Hindlimb muscle (tissue), 1 donor: ENCODE results near the gene LBX2. TPM values are rescaled to one million over a fixed set of nuclear protein-coding genes. Genes with fewer than 3 reads are reported as not detected.
A peak's percentile ranks its signal among the peaks of the same experiment; 100 is the strongest.
"Not testable (repeated sequence)": the region's sequence is repeated elsewhere in the genome, so short reads cannot be mapped to it uniquely, and the experiment has no call there.

Experiments used
- DNase-seq: peaks from one replicate; pipeline ENCODE4 v3.0.0-alpha.2; 2013
- polyA plus RNA-seq: library from polyadenylated mRNA; unstranded; fragments of 120-200 nt; gene quantifications from one replicate; pipeline ENCODE4 v1.2.1, GENCODE V29; 2013; ENCODE audit not compliant: insufficient read length

The LBX2 gene
- polyA plus RNA-seq, 1 donor, result 0.52 TPM

- DNase-seq, result peak; percentile 96
Measured at GRCh38 chr2:74482801-74483674, 16.4 kb downstream of the LBX2 start, which contains the start of the genes CCDC142 and TTC31. Gene CCDC142, minus strand, starts transcription at chr2:74482998. Its CDS starts 161 bp downstream, at chr2:74482837. Gene TTC31, plus strand, starts transcription at chr2:74483081. Its CDS starts 15 bp downstream, at chr2:74483096.

GRCh38 chr2:74481961-74482800 is 17.2 kb downstream of the LBX2 start:
- no peak for DNase-seq

DNA sequence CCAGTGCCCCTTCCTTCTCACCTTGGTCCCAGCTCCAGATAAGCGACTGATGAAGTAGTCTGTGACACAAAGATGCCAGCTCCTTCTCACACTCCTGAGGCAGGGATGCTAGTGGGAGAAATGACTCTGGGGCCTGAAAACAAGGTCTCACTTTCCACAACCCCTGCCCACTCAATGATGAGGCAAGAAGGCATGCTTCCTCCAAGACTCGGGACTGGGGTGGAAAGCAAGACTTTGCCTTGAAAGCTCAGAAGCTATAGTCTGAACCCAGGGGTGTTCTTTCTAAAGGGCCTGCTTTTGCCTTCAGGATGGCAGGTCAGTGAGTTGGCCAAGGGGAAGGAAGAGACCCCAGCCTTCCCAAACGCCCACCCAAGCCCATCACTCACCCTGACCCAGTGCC is 18.0 kb downstream of the LBX2 start:
- no peak for DNase-seq

- DNase-seq, result no peak
Measured at GRCh38 chr2:74474899-74475298, 24.5 kb downstream of the LBX2 start.

DNA sequence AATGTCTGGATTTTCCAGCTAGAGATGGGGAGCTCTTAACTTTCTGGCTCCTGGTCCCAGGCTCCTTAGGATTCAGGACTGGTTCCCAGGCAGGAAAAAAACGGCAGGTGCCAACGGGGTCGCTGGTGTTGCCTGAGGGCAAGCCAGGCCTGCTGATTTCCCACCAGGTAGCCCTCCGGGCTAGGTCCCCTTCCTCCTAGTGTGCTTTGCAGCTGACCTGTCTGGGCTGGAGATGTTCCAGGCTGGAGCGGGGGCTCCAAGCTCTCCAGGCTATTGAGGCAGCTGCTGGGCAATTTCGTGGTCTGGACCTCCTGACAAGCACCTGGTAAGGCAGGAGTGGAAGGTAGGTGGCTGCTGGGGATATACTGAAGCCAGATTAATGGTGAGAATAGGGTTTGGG is 24.9 kb downstream of the LBX2 start:
- no peak for DNase-seq

DNA sequence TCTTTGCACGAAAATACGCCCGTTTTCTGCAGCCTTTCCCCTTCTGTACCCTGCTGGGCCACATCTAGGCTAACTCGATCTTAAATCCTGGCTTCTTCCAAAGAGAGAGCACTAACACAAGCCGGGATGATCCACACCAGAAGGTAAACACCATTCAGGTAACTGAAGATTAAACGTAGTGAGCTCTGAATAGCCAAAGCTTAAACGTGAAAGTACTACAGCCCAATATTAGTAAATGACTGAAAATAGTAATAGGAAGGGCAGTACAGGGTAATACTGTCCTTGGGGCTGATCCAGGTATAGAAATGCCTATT is 26.5 kb downstream of the LBX2 start:
- no peak for DNase-seq

GRCh38 chr2:74472086-74472944 is 27.1 kb downstream of the LBX2 start, which contains the start of gene MRPL53:
Gene MRPL53, minus strand, starts transcription at chr2:74472680. Its CDS starts 20 bp downstream, at chr2:74472660.
- DNase-seq, result peak; percentile 97

DNA sequence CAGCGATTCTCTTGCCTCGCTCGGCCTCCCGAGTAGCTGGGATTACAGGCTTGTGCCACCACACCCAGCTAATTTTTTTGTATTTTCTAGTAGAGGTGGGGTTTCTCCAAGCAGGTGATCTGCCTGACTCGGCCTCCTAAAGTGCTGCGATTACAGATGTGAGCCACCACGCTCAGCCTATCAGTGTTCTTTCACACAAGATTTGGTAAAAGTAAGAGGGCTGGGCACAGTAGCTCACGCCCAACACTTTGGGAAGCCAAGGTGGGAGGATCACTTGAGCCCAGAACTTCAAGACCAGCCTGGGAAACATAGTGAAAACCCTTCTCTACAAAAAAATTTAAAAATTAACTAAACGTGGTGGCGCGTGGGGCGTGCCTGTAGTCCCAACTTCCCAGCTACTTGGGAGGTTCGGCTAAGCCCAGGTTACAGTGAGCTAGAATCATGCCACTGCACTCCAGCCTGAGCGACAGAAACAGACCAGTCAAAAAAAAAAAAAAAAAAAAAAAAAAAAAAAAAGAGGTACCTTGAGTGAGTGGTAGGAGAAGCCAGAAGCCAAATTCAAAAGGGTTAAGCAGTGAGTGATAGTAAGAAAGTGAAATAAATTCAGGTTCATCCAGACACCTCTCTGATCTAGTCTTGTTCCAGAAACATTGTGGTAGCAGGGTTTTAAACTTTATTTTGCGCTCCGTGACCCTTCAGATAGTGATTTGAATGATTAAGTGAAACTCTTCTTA is 27.9 kb downstream of the LBX2 start:
- no peak for DNase-seq

- not testable (repeated sequence) for DNase-seq
Measured at GRCh38 chr2:74470742-74471141, 28.7 kb downstream of the LBX2 start.

- DNase-seq, result no peak
Measured at GRCh38 chr2:74464406-74464805, 35.0 kb downstream of the LBX2 start.

DNA sequence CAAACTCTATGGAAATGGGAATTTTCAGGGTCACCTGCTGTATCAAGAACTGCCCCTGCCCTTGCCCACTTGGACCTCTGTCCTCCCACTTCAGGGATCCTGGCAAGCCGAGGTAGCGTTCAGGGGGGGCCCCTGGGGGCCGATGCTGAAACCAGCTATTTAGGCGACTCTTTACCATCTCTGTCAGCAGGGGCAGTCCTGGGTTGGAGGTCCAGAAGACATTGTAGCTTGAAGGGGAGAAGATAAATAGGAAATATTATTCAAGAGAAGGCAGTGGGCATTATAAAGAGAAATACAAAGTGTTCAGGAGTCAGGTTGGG is 36.7 kb downstream of the LBX2 start:
- no peak for DNase-seq

GRCh38 chr2:74462054-74462785 is 37.2 kb downstream of the LBX2 start:
- DNase-seq, result no peak

- DNase-seq, result no peak
Measured at GRCh38 chr2:74461187-74462053, 38.0 kb downstream of the LBX2 start.

DNA sequence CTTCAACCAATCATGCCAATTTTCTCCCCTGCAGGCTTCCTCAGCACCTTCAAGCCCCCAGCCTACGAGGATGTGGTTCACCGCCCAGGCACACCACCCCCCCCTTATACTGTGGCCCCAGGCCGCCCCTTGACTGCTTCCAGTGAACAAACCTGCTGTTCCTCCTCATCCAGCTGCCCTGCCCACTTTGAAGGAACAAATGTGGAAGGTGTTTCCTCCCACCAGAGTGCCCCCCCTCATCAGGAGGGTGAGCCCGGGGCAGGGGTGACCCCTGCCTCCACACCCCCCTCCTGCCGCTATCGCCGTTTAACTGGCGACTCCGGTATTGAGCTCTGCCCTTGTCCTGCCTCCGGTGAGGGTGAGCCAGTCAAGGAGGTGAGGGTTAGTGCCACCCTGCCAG is 39.2 kb downstream of the LBX2 start:
- DNase-seq, result not testable (repeated sequence)

DNA sequence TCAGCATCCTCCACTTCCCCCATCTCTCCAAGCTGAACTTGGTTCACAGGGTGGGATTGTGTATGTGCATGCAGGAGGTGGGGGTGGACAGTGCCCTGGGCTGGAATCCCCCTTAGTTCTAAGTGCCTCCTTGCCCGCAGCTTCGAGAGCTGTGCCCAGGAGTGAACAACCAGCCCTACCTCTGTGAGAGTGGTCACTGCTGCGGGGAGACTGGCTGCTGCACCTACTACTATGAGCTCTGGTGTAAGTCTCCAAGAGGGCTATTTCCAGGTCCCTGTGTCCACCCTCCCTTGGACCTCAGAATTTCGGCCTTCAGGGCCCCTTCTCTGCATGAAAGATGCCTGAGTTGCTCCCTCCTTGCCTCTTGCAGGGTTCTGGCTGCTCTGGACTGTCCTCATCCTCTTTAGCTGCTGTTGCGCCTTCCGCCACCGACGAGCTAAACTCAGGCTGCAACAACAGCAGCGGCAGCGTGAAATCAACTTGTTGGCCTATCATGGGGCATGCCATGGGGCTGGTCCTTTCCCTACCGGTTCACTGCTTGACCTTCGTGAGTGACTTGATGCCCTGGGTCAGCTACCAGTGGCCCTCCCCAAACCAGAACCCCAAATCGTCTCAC is 39.8 kb downstream of the LBX2 start:
- DNase-seq, result not testable (repeated sequence)

DNA sequence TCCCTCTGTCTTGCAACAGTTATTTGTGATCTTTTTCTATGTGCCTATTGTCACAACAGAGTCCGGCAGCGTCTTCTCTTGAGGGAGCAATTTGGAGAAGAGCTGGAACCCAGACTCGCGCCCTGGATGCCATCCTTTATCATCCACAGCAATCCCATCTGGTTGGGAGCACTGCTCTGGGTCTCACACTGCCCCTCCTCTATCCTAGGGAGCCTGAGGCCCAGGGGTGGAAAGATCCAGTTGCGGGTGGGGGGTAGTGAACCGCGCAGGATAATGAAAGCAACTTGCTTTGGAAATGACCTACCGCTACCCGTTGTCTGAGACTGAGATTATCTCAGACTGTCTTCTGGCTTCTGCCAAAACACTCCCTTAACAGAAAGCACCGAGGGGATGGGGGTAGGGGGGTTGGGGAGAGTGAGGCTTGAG is 40.5 kb downstream of the LBX2 start:
- DNase-seq, result no peak

GRCh38 chr2:74458132-74458937 is 41.1 kb downstream of the LBX2 start, which contains the start of gene WBP1:
Gene WBP1, plus strand, starts transcription at chr2:74458438. Its CDS starts 165 bp downstream, at chr2:74458603.
- peak; percentile 99 for DNase-seq

GRCh38 chr2:74457549-74458131 is 41.8 kb downstream of the LBX2 start:
- DNase-seq, result peak; percentile 73
